Gastrocnemius medialis (tissue), 4 donors: ENCODE measurements around the gene GSK3B.

ENCODE experiments used
- CTCF ChIP-seq, 5 experiments: fragments of 450-650 bp in 3 of 5; fragments of 200-600 bp in 2 of 5; sonication (generic) in 2 of 5; IDR thresholded peaks in 4 of 5; conservative IDR thresholded peaks in 1 of 5; 1 replicate in 4 of 5; 2 replicates in 1 of 5; pipeline ENCODE4 v1.5.1; 2016 to 2019; ENCODE audit warnings: antibody characterized with exemption in 5 of 5, mild to moderate bottlenecking in 3 of 5, moderate library complexity in 3 of 5
- POLR2A ChIP-seq, 2 donors: fragments of 450-650 bp; IDR thresholded peaks; one replicate each; pipeline ENCODE4 v1.6.1; 2017; ENCODE audit warnings: antibody characterized with exemption in 2 of 2, mild to moderate bottlenecking in 2 of 2, moderate library complexity in 2 of 2

GRCh38 chr3:120113128-120114116, 19.2 kb upstream of the GSK3B start:
- TF ChIP-seq CTCF (IDR thresholded peaks at IDR 0.05 in 4 of 5, conservative IDR thresholded peaks at IDR 0.05 in 1 of 5), result no peak
- no peak for TF ChIP-seq POLR2A (IDR thresholded peaks at IDR 0.05)
